Osteoblast (primary cell): ENCODE results near the gene PAXIP1. TPM values are rescaled to one million over a fixed set of nuclear protein-coding genes. Genes with fewer than 3 reads are reported as not detected.

Experiments used
- DNase-seq: peaks from one replicate; pipeline ENCODE4 v3.0.0; 2011; ENCODE audit warnings: low spot score, mixed read lengths; ENCODE audit not compliant: insufficient read length; ENCODE audit errors: missing footprints
- H2AFZ ChIP-seq: 2 replicates; pipeline ENCODE4 v1.6.0; 2011; ENCODE audit warnings: mild to moderate bottlenecking, low read length
- H3K27ac ChIP-seq: 2 replicates; pipeline ENCODE4 v1.5.1; 2011; ENCODE audit warnings: mild to moderate bottlenecking, low read depth, low read length, moderate library complexity
- H3K27me3 ChIP-seq: 2 replicates; pipeline ENCODE4 v1.6.0; 2012; ENCODE audit warnings: mild to moderate bottlenecking, control low read depth, inconsistent platforms, low read length, moderate library complexity; ENCODE audit not compliant: insufficient read depth
- H3K36me3 ChIP-seq: 2 replicates; pipeline ENCODE4 v1.5.1; 2011; ENCODE audit warnings: mild to moderate bottlenecking, low read length, control low read depth, moderate library complexity; ENCODE audit not compliant: insufficient read depth
- H3K4me1 ChIP-seq: 2 replicates; pipeline ENCODE4 v1.5.1; 2011; ENCODE audit warnings: mild to moderate bottlenecking, low read length, control low read depth, moderate library complexity; ENCODE audit not compliant: insufficient read depth
- H3K4me2 ChIP-seq: 2 replicates; pipeline ENCODE4 v1.6.0; 2011; ENCODE audit warnings: mild to moderate bottlenecking, low read length; ENCODE audit not compliant: insufficient read depth
- H3K4me3 ChIP-seq: fragments of 200-600 bp; sonication (generic); 3 replicates; pipeline ENCODE4 v1.5.1; 2012; ENCODE audit warnings: mild to moderate bottlenecking, low read length, inconsistent platforms; ENCODE audit not compliant: insufficient read depth
- H3K79me2 ChIP-seq: 2 replicates; pipeline ENCODE4 v1.6.0; 2012; ENCODE audit warnings: mild to moderate bottlenecking, low read length, control low read depth, inconsistent platforms; ENCODE audit not compliant: insufficient read depth
- H3K9me3 ChIP-seq: 2 replicates; pipeline ENCODE4 v1.5.1; 2011; ENCODE audit warnings: low read depth, low read length, control low read depth
- H4K20me1 ChIP-seq: 2 replicates; pipeline ENCODE4 v1.6.0; 2012; ENCODE audit warnings: mild to moderate bottlenecking, low read length, control low read depth; ENCODE audit not compliant: insufficient read depth
- total RNA-seq: library from RNA; depleted of rRNA; stranded (reverse); fragments of >200 nt; gene quantifications from 2 replicates; pipeline ENCODE4 v1.2.3, GENCODE V29; 2012
- TF ChIP-seq, protein P1 (sequence below): IDR thresholded peaks from 2 replicates; pipeline ENCODE4 v1.5.1; 2011; ENCODE audit warnings: mild to moderate bottlenecking, low read depth, low read length, moderate library complexity; ENCODE audit errors: extremely low read depth

Gene PAXIP1
- total RNA-seq, 1 donor = 10.5 TPM

DNA sequence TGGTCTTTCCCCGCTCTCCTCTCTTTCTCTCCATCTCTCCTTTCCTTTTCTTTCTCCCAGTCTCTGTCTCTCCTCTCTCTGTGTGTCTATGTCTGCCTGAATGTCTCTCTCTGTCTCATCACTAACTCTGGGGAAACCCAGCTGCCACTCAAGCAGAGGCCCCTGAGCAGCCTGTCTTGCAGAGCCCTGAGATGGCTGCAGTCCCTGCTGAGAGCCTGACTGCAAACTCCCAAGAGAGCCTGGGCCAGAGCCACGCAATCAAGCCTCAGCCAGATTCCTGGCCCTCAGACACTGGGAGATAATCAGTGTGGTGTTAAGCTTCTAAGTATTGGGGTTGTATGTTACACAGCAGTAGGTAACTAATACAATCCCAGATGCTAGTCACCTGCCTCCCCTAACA lies 91.5 kb downstream of the PAXIP1 start:
- Histone ChIP-seq H3K27me3 (peaks cover 7% of the 10 kb centered on the region), H2AFZ (no peak overlapping the region), H3K79me2 (no peaks in the 10 kb centered on the region), H3K4me1 (no peaks in the 10 kb centered on the region), H3K27ac (no peak overlapping the region), H4K20me1 (no peaks in the 10 kb centered on the region), H3K9me3 (no peaks in the 10 kb centered on the region), H3K4me3 (no peak overlapping the region), H3K4me2 (no peak overlapping the region), H3K36me3 (no peaks in the 10 kb centered on the region)
- DNase-seq = no peak
- TF ChIP-seq, protein P1, sequence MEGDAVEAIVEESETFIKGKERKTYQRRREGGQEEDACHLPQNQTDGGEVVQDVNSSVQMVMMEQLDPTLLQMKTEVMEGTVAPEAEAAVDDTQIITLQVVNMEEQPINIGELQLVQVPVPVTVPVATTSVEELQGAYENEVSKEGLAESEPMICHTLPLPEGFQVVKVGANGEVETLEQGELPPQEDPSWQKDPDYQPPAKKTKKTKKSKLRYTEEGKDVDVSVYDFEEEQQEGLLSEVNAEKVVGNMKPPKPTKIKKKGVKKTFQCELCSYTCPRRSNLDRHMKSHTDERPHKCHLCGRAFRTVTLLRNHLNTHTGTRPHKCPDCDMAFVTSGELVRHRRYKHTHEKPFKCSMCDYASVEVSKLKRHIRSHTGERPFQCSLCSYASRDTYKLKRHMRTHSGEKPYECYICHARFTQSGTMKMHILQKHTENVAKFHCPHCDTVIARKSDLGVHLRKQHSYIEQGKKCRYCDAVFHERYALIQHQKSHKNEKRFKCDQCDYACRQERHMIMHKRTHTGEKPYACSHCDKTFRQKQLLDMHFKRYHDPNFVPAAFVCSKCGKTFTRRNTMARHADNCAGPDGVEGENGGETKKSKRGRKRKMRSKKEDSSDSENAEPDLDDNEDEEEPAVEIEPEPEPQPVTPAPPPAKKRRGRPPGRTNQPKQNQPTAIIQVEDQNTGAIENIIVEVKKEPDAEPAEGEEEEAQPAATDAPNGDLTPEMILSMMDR = no peak

DNA sequence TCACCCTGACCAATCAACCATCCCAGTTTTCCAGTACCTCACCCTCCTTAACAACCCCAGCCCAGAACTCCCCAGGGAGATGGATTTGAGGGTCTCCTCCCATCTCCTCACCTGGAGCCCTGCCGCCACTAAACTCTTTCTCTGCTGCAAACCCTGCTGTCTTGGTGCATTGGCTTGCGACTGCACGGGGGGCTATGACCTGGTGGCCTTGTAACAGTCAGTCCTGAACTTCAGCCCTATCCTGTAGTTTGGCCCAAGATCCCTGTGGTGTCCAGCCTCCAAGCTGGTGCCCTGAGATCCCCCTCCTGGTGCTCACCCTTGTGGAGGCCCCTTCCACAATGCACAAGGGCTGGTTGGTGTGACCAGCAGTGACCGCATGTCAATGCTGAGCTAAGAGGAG lies 91.9 kb downstream of the PAXIP1 start:
- no peak for DNase-seq
- Histone ChIP-seq H3K27ac (no peak overlapping the region), H3K4me2 (no peak overlapping the region), H3K36me3 (no peaks in the 10 kb centered on the region), H4K20me1 (no peaks in the 10 kb centered on the region), H3K4me1 (no peaks in the 10 kb centered on the region), H3K4me3 (no peak overlapping the region), H3K79me2 (no peaks in the 10 kb centered on the region), H3K9me3 (no peaks in the 10 kb centered on the region), H3K27me3 (peaks cover 7% of the 10 kb centered on the region), H2AFZ (no peak overlapping the region)
- TF ChIP-seq, protein P1 = no peak

DNA sequence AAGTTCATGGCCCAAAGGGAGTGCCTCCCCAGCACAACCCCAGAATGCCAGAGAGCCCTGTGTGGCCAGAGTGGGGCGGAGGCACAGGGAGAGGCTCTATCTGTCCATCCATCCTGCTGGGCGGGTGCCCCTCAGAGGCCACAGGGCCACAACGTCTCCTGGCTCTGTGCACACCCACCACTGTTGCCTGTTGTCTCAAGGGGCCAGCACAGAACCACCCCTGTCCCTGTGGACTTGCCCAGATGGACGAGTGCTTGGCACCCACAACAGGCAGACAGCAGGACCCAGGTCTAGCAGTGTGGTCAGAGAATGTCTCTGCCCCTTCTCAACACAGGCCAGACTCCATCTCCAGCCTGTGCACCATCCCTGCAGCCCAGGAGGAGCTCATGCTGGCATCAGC lies 92.8 kb downstream of the PAXIP1 start:
- Histone ChIP-seq H3K27ac (no peak overlapping the region), H3K4me2 (no peak overlapping the region), H3K79me2 (no peaks in the 10 kb centered on the region), H3K4me1 (no peaks in the 10 kb centered on the region), H3K36me3 (no peaks in the 10 kb centered on the region), H4K20me1 (no peaks in the 10 kb centered on the region), H3K27me3 (peaks cover 7% of the 10 kb centered on the region), H3K9me3 (no peaks in the 10 kb centered on the region), H2AFZ (no peak overlapping the region), H3K4me3 (no peak overlapping the region)
- TF ChIP-seq, protein P1 = no peak
- DNase-seq = peak; percentile 57

DNA sequence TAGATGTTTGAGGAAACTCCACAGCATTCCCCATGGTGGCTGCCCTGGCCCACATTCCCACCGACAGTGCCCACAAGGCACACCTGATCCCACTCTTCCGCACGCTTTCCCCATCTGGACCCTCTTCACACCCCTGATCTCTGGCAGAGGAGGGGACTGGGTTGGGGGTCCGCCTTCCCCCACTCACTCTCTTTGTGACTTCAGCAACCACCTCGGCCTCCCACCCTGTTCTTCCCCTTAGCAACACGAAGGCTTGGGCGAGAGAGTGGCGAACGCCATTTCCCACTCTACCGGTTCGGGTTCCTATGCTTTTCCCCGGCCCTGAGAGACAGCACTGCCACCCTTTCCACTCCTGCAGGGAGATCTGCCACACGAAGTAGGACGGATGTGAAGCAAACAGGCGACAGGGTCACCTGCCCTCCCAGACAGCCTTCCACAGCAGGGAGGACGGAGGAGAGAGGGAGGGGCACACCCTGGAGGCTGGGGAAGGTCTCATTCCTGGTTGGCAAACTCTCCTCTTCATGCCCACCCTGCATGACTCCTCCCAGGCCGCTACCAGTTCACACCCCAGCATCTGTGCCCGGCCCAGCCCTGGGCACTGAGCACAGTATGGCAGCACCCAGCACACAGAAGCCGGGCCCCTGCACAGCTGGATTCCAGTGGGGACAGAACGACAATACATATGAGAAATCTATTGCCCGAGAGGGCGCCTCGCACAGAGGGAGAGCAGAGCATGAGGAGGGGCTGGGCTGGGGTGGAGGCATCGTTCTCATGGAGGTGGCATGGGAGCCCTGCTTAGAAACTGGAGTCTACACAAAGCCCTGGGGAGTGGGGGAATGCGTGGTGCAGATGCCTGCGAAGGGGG lies 93.5 kb downstream of the PAXIP1 start:
- H3K4me3 ChIP-seq = no peak overlapping the region
- DNase-seq = no peak
- TF ChIP-seq, protein P1 = no peak
- H2AFZ ChIP-seq = no peak overlapping the region
- H3K36me3 ChIP-seq = no peaks in the 10 kb centered on the region
- no peak overlapping the region for H3K4me2 ChIP-seq
- H3K27ac ChIP-seq = no peak overlapping the region
- peaks cover 4% of the 10 kb centered on the region for H3K27me3 ChIP-seq
- no peaks in the 10 kb centered on the region for H3K79me2 ChIP-seq
- H3K9me3 ChIP-seq = no peaks in the 10 kb centered on the region
- no peaks in the 10 kb centered on the region for H3K4me1 ChIP-seq
- no peaks in the 10 kb centered on the region for H4K20me1 ChIP-seq
